Measurements from ENCODE around the gene LHFPL2. TPM values are rescaled to one million over a fixed set of nuclear protein-coding genes. Genes with fewer than 3 reads are reported as not detected.

The LHFPL2 gene
- total and polyA plus RNA-seq, 2 experiments from 2014 or later: 96.6 to 126 TPM

GRCh38 chr5:78544561-78545201, 103.9 kb downstream of the LHFPL2 start:
- peak overlapping the region; percentile 70 for H3K27ac ChIP-seq

GRCh38 chr5:78543916-78544315, 104.7 kb downstream of the LHFPL2 start:
- DNase-seq (ENCODE audit: low read depth in 1 of 2, low spot score in 1 of 2): no peak
- TF ChIP-seq CTCF (IDR thresholded peaks at IDR 0.05; ENCODE audit: low read depth, low read length): no peak

More at GRCh38 chr5:78544561-78545201, 103.9 kb downstream of the LHFPL2 start:
- H3K36me3 ChIP-seq: peaks cover 8% of the 10 kb centered on the region
- DNase-seq (ENCODE audit: low read depth in 1 of 2, low spot score in 1 of 2): peak in 1 of 2 donors; percentile 91
- no peaks in the 10 kb centered on the region for H3K27me3 ChIP-seq
- H3K9me3 ChIP-seq (ENCODE audit: low read depth): no peaks in the 10 kb centered on the region
- no peak for TF ChIP-seq CTCF (IDR thresholded peaks at IDR 0.05; ENCODE audit: low read depth, low read length)
- peaks cover 81% of the 10 kb centered on the region for H3K4me1 ChIP-seq (ENCODE audit: low read depth)
- no peak overlapping the region for H3K4me3 ChIP-seq

GRCh38 chr5:78543292-78543691, 105.3 kb downstream of the LHFPL2 start:
- Histone ChIP-seq H3K27me3 (no peaks in the 10 kb centered on the region), H3K4me1 (ENCODE audit: low read depth) (peaks cover 87% of the 10 kb centered on the region), H3K36me3 (no peaks in the 10 kb centered on the region), H3K4me3 (no peak overlapping the region), H3K27ac (peak overlapping the region; percentile 70), H3K9me3 (ENCODE audit: low read depth) (no peaks in the 10 kb centered on the region)
- no peak for DNase-seq (ENCODE audit: low read depth in 1 of 2, low spot score in 1 of 2)
- TF ChIP-seq CTCF (IDR thresholded peaks at IDR 0.05; ENCODE audit: low read depth, low read length): no peak

More at GRCh38 chr5:78543916-78544315, 104.7 kb downstream of the LHFPL2 start:
- Histone ChIP-seq H3K4me3 (no peak overlapping the region), H3K36me3 (peaks cover 3% of the 10 kb centered on the region), H3K27ac (peak overlapping the region; percentile 70), H3K27me3 (no peaks in the 10 kb centered on the region), H3K4me1 (ENCODE audit: low read depth) (peaks cover 87% of the 10 kb centered on the region), H3K9me3 (ENCODE audit: low read depth) (no peaks in the 10 kb centered on the region)

- Histone ChIP-seq H3K27me3 (no peaks in the 10 kb centered on the region), H3K4me1 (ENCODE audit: low read depth) (peaks cover 87% of the 10 kb centered on the region), H3K27ac (peak overlapping the region; percentile 70), H3K9me3 (ENCODE audit: low read depth) (no peaks in the 10 kb centered on the region), H3K36me3 (no peaks in the 10 kb centered on the region), H3K4me3 (no peak overlapping the region)
- no peak for DNase-seq (ENCODE audit: low read depth in 1 of 2, low spot score in 1 of 2)
- TF ChIP-seq CTCF (IDR thresholded peaks at IDR 0.05; ENCODE audit: low read depth, low read length): no peak
These were observed 106.2 kb downstream of the LHFPL2 start for GRCh38 chr5:78542321-78542840.

- H3K36me3 ChIP-seq: no peaks in the 10 kb centered on the region
- no peak for DNase-seq (ENCODE audit: low read depth in 1 of 2, low spot score in 1 of 2)
- no peaks in the 10 kb centered on the region for H3K27me3 ChIP-seq
- H3K4me3 ChIP-seq: no peak overlapping the region
- H3K4me1 ChIP-seq (ENCODE audit: low read depth): peaks cover 87% of the 10 kb centered on the region
- H3K9me3 ChIP-seq (ENCODE audit: low read depth): no peaks in the 10 kb centered on the region
- TF ChIP-seq CTCF (IDR thresholded peaks at IDR 0.05; ENCODE audit: low read depth, low read length): no peak
- H3K27ac ChIP-seq: peak overlapping the region; percentile 78
These were observed 107.4 kb downstream of the LHFPL2 start for GRCh38 chr5:78541086-78541654.
